GM12878 (cell line): ENCODE results near the gene RBM4. TPM values are rescaled to one million over a fixed set of nuclear protein-coding genes. Genes with fewer than 3 reads are reported as not detected.

Source experiments
- ATAC-seq: fragments of 200-7000 bp; cut with Tn5 transposase; 3 replicates; pipeline ENCODE4 v1.9.1; 2020; ENCODE audit warnings: mild to moderate bottlenecking, moderate library complexity
- BruUV-seq: library from RNA; stranded (reverse); fragments of 400-500 nt; replicated peaks from 2 replicates; lab custom pipeline; 2021; lab: Mats Ljungman, UMichigan
- CTCF ChIA-PET: fragments of 300-600 bp; sonication (Branson Sonifier 250); formaldehyde crosslinking; extraction: SDS; loops from one replicate; lab custom pipeline; 2021; ENCODE audit warnings: inconsistent platforms; lab: Yijun Ruan, JAX
- POLR2A ChIA-PET: fragments of 350-600 bp; formaldehyde crosslinking; extraction: SDS; loops from one replicate; lab custom pipeline; 2021; ENCODE audit warnings: inconsistent platforms; lab: Charles Lee
- RAD21 ChIA-PET: fragments of 300-600 bp; sonication (Branson Sonifier 250); formaldehyde crosslinking; loops from one replicate; lab custom pipeline; 2023; ENCODE audit warnings: antibody characterized with exemption; ENCODE audit not compliant: unreplicated experiment; lab: Charles Lee
- SMC1A ChIA-PET: fragments of 300-600 bp; sonication (Branson Sonifier 250); formaldehyde crosslinking; loops from one replicate; lab custom pipeline; 2023; ENCODE audit not compliant: unreplicated experiment, uncharacterized antibody; lab: Charles Lee
- DNase-seq: peaks from one replicate; pipeline ENCODE4 v3.0.0-alpha.2; 2011; ENCODE audit warnings: low read depth, low spot score
- FAIRE-seq: peaks from 3 replicates; lab custom pipeline; 2011; peaks lifted over from hg19 to GRCh38; lab: Jason Lieb, UNC
- H2AFZ ChIP-seq: 2 replicates; pipeline ENCODE4 v1.6.0; 2011; ENCODE audit warnings: low read depth, low read length, control low read depth; ENCODE audit not compliant: control insufficient read depth
- H3K27ac ChIP-seq: 2 replicates; pipeline ENCODE4 v1.5.1; 2011; ENCODE audit warnings: control low read depth; ENCODE audit not compliant: control insufficient read depth, insufficient read depth
- H3K27me3 ChIP-seq, 2 experiments: replicated peaks in 1 of 2; 2 replicates each; pipeline versions ENCODE4 v1.6.0 to v1.6.1; 2011; ENCODE audit warnings: low read length in 1 of 2; ENCODE audit not compliant: control insufficient read depth in 2 of 2, insufficient read depth in 2 of 2
- H3K36me3 ChIP-seq, 2 experiments: 2 replicates each; pipeline ENCODE4 v1.5.1; 2011; ENCODE audit warnings: low read length in 1 of 2; ENCODE audit not compliant: control insufficient read depth in 2 of 2, insufficient read depth in 2 of 2
- H3K4me1 ChIP-seq: 2 replicates; pipeline ENCODE4 v1.6.1; 2011; ENCODE audit warnings: mild to moderate bottlenecking, low read length, moderate library complexity, mixed read lengths; ENCODE audit not compliant: control insufficient read depth, insufficient read depth
- H3K4me2 ChIP-seq: 2 replicates; pipeline ENCODE4 v1.6.0; 2011; ENCODE audit warnings: control low read depth; ENCODE audit not compliant: control insufficient read depth, insufficient read depth
- H3K4me3 ChIP-seq: fragments of 200-600 bp; sonication (generic); 2 replicates; pipeline ENCODE4 v1.5.1; 2016
- H3K79me2 ChIP-seq: 2 replicates; pipeline ENCODE4 v1.6.0; 2011; ENCODE audit warnings: low read length; ENCODE audit not compliant: control insufficient read depth, insufficient read depth
- H3K9ac ChIP-seq: 2 replicates; pipeline ENCODE4 v1.8.0; 2011; ENCODE audit warnings: low read length, control low read depth, mixed read lengths; ENCODE audit not compliant: control insufficient read depth, insufficient read depth
- H3K9me3 ChIP-seq: replicated peaks from 3 replicates; pipeline ENCODE4 v1.5.1; 2011; ENCODE audit warnings: mild to moderate bottlenecking, low read length; ENCODE audit not compliant: control insufficient read depth, insufficient read depth
- H4K20me1 ChIP-seq: 2 replicates; pipeline ENCODE4 v1.6.0; 2011; ENCODE audit not compliant: control insufficient read depth, insufficient read depth
- BCL3 ChIP-seq: IDR thresholded peaks from 2 replicates; pipeline ENCODE4 v1.6.1; 2011; ENCODE audit warnings: borderline replicate concordance, low read depth, mild to moderate bottlenecking, moderate library complexity, low read length; ENCODE audit not compliant: insufficient read depth, poor library complexity, severe bottlenecking
- CBFB ChIP-seq: IDR thresholded peaks from 2 replicates; pipeline ENCODE4 v1.6.1; 2016; ENCODE audit warnings: antibody characterized with exemption, low read depth
- DPF2 ChIP-seq: fragments of 450-650 bp; IDR thresholded peaks from 2 replicates; pipeline ENCODE4 v1.6.1; 2017; ENCODE audit warnings: mild to moderate bottlenecking
- IRF3 ChIP-seq: fragments of 450-650 bp; IDR thresholded peaks from 2 replicates; pipeline ENCODE4 v1.6.1; 2014; ENCODE audit warnings: mild to moderate bottlenecking
- KAT2A ChIP-seq: conservative IDR thresholded peaks from 2 replicates; pipeline ENCODE4 v1.6.1; 2011; ENCODE audit warnings: low read depth, low read length; ENCODE audit not compliant: control insufficient read depth
- LARP7 ChIP-seq: fragments of 450-650 bp; IDR thresholded peaks from 2 replicates; pipeline ENCODE4 v1.6.1; 2017; ENCODE audit warnings: mild to moderate bottlenecking
- MYC ChIP-seq: IDR thresholded peaks from 2 replicates; pipeline ENCODE4 v1.6.1; 2011; ENCODE audit warnings: mild to moderate bottlenecking, low read length, moderate library complexity, inconsistent platforms; ENCODE audit not compliant: insufficient read depth, insufficient replicate concordance, insufficient read length, severe bottlenecking
- NFYA ChIP-seq: IDR thresholded peaks from 2 replicates; pipeline ENCODE4 v1.6.1; 2011; ENCODE audit warnings: low read depth, mild to moderate bottlenecking, low read length, improper control_type of control experiment, borderline replicate concordance
- NKRF ChIP-seq: fragments of 450-650 bp; conservative IDR thresholded peaks from 2 replicates; pipeline ENCODE4 v1.6.1; 2017; ENCODE audit warnings: mild to moderate bottlenecking, moderate library complexity
- NR2C1 ChIP-seq: fragments of 450-650 bp; IDR thresholded peaks from 2 replicates; pipeline ENCODE4 v1.6.1; 2017; ENCODE audit warnings: antibody characterized with exemption, mild to moderate bottlenecking, moderate library complexity
- NRF1 ChIP-seq: conservative IDR thresholded peaks from 2 replicates; pipeline ENCODE4 v1.6.1; 2011; ENCODE audit warnings: mild to moderate bottlenecking, low read depth, low read length, improper control_type of control experiment
- PAX5 ChIP-seq: IDR thresholded peaks from 2 replicates; pipeline ENCODE4 v1.6.1; 2011; ENCODE audit warnings: low read depth, low read length, borderline replicate concordance
- PML ChIP-seq: IDR thresholded peaks from 2 replicates; pipeline ENCODE4 v1.6.1; 2012; ENCODE audit warnings: low read length, inconsistent platforms
- RAD51 ChIP-seq: fragments of 450-650 bp; IDR thresholded peaks from 2 replicates; pipeline ENCODE4 v1.6.1; 2016; ENCODE audit warnings: moderate library complexity, mild to moderate bottlenecking, inconsistent platforms
- RELA ChIP-seq: fragments of 450-650 bp; IDR thresholded peaks from 2 replicates; pipeline ENCODE4 v1.8.0; 2014; ENCODE audit warnings: borderline replicate concordance; ENCODE audit not compliant: partially characterized antibody
- RFX5 ChIP-seq: IDR thresholded peaks from 2 replicates; pipeline ENCODE4 v1.6.1; 2011; ENCODE audit warnings: low read depth, low read length, improper control_type of control experiment
- RUNX3 ChIP-seq: IDR thresholded peaks from 2 replicates; pipeline ENCODE4 v1.6.1; 2012; ENCODE audit warnings: low read length, inconsistent platforms
- SRF ChIP-seq, 2 experiments: IDR thresholded peaks; 2 replicates each; pipeline ENCODE4 v1.6.1; 2011; ENCODE audit warnings: low read depth in 2 of 2, low read length in 2 of 2, mild to moderate bottlenecking in 1 of 2, moderate library complexity in 1 of 2
- WRNIP1 ChIP-seq: IDR thresholded peaks from 2 replicates; pipeline ENCODE4 v1.6.1; 2011; ENCODE audit warnings: low read depth, low read length, improper control_type of control experiment, borderline replicate concordance
- WGBS: methylation state at CpG from one replicate; pipeline ENCODE4 v1.1.6; 2016; ENCODE audit warnings: low lambda C conversion rate; ENCODE audit not compliant: insufficient replicate concordance, insufficient coverage; ENCODE audit errors: missing lambda C conversion rate; 5-methylcytosine and 5-hydroxymethylcytosine counted together
- in situ Hi-C: fragments of 300-500 bp; cut with MboI; formaldehyde crosslinking; loops from 9 replicates; pipeline ENCODE4 v1.14.3; 2018; ENCODE audit warnings: mixed read lengths
- intact Hi-C: fragments of 100-400 bp; cut with micrococcal nuclease; formaldehyde crosslinking; loops from one replicate; pipeline ENCODE4 v1.14.2; 2022; ENCODE audit not compliant: unreplicated experiment
- polyA plus RNA-seq, 11 experiments: library from polyadenylated mRNA; depleted of rRNA in 4 of 11; unstranded in 6 of 11; stranded (reverse) in 5 of 11; fragments of >200 nt; fragmentation: Nextera tagmentation in 4 of 11; fragmentation: Illumina TruSeq in 1 of 11; extraction: Ambion mirVana in 4 of 11; extraction: Trizol in 1 of 11; gene quantifications; 1 replicate in 1 of 11; 2 replicates in 10 of 11; pipeline versions ENCODE4 v1.2.1 to v1.2.3, GENCODE V29; 2011 to 2016; ENCODE audit warnings: inconsistent platforms in 2 of 11, missing spikeins in 2 of 11, low read depth in 1 of 11
- total RNA-seq, 4 experiments: library from RNA; depleted of rRNA in 3 of 4; stranded (reverse); fragments of >200 nt in 3 of 4; fragmentation: Illumina TruSeq in 1 of 4; extraction: Trizol in 1 of 4; gene quantifications; 2 replicates each; pipeline versions ENCODE4 v1.2.1 to v1.2.3, GENCODE V29; 2013 to 2021

The RBM4 gene
- total and polyA plus RNA-seq, 10 of the 15 experiments (the other 5 are each of a cell fraction or from before 2014, with no cell fraction given) = 105 to 224 (median 138) TPM

DNA sequence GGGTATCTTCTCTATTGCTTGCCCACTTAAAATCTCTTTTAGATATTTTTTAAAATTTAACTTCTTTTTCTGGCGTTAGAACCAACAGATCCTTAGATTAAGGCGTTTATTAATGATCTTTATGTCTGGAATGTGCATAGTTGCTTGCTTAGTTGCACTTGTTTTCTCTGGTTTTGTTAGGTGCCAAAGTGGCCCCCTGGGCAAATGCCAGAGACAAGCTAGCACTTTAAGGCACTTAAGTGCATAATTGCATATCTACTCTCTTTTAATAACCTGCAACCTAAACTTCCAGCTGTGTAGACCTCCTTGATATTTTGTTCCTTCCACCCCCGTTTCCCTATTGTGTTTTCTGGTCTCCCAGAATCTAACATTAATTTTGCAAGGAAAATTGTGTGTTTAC is 3.3 kb downstream of the RBM4 start:
- H3K4me1 ChIP-seq = peaks cover 25% of the 10 kb centered on the region
- peaks cover 18% of the 10 kb centered on the region for H4K20me1 ChIP-seq
- intact Hi-C loops (no loop called here), in situ Hi-C loops (no loop called here)
- H3K4me3 ChIP-seq = peak overlapping the region; percentile 90
- DNase-seq = no peak
- POLR2A ChIA-PET = interaction anchor here (1.4 to 1.5 kb wide), 2 partner anchors 11 to 21 kb away, joined by 4 to 5 read pairs; no protein-coding TSS in a partner anchor
- H3K27ac ChIP-seq = no peak overlapping the region
- SMC1A ChIA-PET = interaction anchor here (1.1 to 1.2 kb wide), 2 partner anchors 11 to 33 kb away, joined by 3 to 5 read pairs; no protein-coding TSS in a partner anchor
- peak overlapping the region; percentile 69 for H3K4me2 ChIP-seq
- H3K27me3 ChIP-seq = no peaks in the 10 kb centered on the region
- H3K9me3 ChIP-seq = no peaks in the 10 kb centered on the region
- peaks cover 91% of the 10 kb centered on the region for H3K79me2 ChIP-seq
- no peak for TF ChIP-seq NR2C1
- TF ChIP-seq CBFB = no peak
- no peak for TF ChIP-seq RAD51
- no peak for TF ChIP-seq MYC
- TF ChIP-seq SRF (IDR thresholded peaks at IDR 0.05; ENCODE audit: low read depth in 2 of 2, low read length in 2 of 2) = no peak
- no peak for TF ChIP-seq RELA
- no peak for TF ChIP-seq WRNIP1
- TF ChIP-seq NKRF = no peak
- TF ChIP-seq KAT2A = no peak
- no peak for TF ChIP-seq PML
- TF ChIP-seq RFX5 = no peak
- no peak for TF ChIP-seq LARP7
- TF ChIP-seq BCL3 = no peak
- no peak for TF ChIP-seq NFYA
- no peak for TF ChIP-seq IRF3
- no peak for TF ChIP-seq RUNX3
- TF ChIP-seq DPF2 = no peak
- no peak for TF ChIP-seq NRF1
- no peak for TF ChIP-seq PAX5
- H3K36me3 ChIP-seq = peaks cover 18 to 44% of the 10 kb centered on the region in 2 experiments
- no peak for FAIRE-seq
- H2AFZ ChIP-seq = no peak overlapping the region
- CTCF ChIA-PET = interaction anchor here (0.7 to 2.0 kb wide), 5 partner anchors 11 to 211 kb away, joined by 3 to 6 read pairs (median 3); partner anchors contain the start of gene RBM4B
- RAD21 ChIA-PET = interaction anchor here (2.0 to 2.1 kb wide), 2 partner anchors 36 to 51 kb away, joined by 4 to 6 read pairs; partner anchors contain the start of gene RBM4B
- no TSS peak for BruUV-seq
- H3K9ac ChIP-seq = peak overlapping the region; percentile 13; the same call in 1 of the 2 replicates
- ATAC-seq = no peak
- WGBS = 35% methylated on average over 3 of the region's 3 CpGs
